Stimulated activated CD8-positive, alpha-beta memory T cell treated with anti-CD3 and anti-CD28 coated beads, Interleukin-4, amount 100 ng/mL, for 48 hours (primary cell): Measurements from ENCODE around the gene HNRNPL.
"Not testable (repeated sequence)": the region's sequence is repeated elsewhere in the genome, so short reads cannot be mapped to it uniquely, and the experiment has no call there.

Experiments
- DNase-seq: peaks from one replicate; pipeline ENCODE4 v3.0.0-alpha.2; 2020

HNRNPL gene

DNA sequence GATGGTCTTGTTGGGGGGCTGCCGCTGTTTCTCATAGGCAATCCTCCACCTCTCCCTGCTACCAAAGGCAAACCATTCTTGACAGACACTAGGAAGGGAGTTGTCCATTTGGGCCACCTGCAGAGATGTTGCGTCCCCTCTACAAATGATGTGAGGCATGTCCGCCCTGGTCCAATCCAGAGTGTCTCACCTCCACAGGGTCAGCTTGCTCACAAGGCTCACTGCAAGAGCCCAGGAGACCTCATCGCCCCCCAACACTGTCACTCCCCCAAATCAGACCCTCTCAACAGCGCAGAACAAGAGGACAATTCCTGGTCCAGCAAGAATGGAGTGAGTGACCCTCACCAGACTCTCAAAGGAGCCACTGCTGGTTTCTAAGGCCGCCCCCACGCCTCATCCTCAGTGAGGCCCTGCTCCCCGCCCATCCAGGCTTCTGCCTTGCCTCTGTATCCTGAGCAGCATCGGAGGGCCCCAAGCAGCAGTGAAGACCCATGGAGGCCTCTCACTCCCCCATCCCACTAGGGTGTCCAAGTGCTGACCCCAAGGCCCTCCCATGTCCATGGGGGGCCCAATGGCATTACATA is 6.5 kb downstream of the HNRNPL start:
- no peak for DNase-seq

DNA sequence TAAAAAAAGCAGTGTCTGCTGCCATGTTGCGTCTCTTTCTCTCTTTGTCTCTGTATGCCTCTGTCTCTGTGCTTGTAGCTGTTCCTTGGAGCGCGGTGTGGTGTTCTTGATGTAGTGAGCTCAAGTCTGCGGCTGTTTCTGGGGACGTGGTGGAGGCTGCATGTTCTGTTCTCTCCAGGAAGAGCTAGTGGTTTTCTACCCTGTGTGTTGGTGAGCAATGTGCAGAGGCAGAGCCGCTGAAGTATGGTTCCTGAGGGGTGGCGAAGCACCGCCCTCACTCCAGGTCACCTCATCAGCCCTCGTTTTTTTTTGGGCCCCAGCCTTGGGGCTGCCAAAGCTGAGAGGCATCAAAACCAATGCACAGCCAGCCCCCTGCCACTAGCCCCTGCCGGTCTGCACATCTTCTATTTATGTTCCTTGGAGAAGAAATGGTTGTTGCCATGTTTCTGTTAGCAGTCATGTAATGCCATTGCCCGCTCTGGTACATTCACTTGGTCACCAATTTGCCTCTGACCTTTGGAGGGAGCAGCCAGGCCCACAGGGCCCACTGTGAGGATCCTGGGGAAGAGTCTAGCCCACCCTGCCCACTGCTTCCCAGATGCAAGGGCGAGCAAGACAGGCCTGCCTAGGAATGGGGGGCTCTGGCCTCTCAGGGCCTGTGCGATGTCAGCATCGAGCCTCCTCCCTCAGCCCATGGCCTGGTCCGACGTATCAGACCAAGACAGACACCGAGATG is 7.2 kb downstream of the HNRNPL start:
- DNase-seq, result peak; percentile 73

DNA sequence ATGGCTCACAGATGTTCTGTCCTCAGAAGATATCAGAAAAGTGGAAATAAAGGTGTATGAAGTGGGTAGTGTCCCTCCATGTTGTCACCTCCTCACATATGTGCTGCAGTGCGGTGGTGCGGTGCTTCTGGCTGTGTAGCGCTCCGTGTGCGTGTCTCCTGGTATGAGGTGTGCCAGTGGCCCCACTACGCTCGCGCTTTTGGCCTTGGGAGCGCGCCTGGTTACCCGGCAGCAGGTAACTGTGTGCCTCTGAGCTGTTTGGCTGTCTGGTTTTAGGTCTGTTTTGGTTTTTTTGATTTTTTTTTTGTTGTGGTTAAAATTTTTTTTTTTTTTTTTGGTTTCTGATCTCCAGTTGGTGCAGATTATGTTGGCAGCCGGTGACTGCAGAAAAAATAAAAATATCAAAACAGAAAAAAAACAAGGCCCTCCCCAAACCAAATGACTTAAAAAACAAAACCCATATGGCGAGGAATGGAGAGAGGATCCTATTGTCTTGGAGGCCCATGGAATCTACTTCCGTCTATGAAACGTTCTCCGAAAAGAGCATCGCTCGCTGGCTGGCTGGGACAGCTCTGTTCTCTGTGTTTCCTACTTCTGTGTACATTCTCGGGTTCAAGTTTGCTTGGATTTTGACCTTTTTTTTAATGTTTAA is 7.9 kb downstream of the HNRNPL start:
- DNase-seq, result no peak

- DNase-seq, result no peak
Observed at GRCh38 chr19:38841180-38841766, 8.5 kb downstream of the HNRNPL start.

- no peak for DNase-seq
Observed at GRCh38 chr19:38840583-38840968, 9.2 kb downstream of the HNRNPL start.

DNA sequence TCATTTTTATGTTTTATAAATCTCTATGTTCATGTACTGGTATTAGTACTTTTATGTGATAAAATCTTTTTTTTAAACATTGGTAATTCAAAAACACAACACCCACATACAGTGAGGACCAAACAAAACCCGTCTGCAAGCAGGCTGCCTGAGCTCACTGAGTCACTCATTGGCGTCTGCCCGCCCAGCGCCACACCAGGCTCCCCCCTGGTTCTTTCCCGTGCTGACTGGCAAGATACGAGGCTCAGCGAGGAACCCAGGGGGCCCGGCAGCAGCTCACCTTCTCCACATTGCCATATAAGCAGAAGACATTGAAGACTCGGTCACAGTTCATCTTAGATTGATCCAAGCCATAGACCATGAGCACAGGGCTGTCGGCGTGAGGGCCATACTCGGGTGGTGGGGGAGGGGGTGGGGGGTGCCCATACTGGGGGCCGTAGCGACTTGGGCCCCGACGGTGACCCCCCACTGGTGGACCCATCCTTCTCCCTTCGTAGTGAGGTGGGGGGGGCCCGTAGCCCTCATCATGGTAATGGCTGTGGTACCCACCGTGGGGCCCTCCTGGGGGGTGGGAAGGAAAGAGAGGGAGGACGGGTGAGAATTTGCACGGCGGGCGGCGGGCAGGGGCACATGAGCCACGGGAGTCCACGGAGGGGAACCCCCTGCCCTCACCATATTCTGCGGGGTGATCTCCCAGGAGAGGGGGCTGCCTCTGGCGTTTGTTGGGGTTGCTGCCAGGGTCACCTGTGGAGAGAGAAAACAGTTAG is 9.8 kb downstream of the HNRNPL start:
- DNase-seq, result peak; percentile 55

- no peak for DNase-seq
Observed at GRCh38 chr19:38838986-38839761, 10.6 kb downstream of the HNRNPL start.

DNA sequence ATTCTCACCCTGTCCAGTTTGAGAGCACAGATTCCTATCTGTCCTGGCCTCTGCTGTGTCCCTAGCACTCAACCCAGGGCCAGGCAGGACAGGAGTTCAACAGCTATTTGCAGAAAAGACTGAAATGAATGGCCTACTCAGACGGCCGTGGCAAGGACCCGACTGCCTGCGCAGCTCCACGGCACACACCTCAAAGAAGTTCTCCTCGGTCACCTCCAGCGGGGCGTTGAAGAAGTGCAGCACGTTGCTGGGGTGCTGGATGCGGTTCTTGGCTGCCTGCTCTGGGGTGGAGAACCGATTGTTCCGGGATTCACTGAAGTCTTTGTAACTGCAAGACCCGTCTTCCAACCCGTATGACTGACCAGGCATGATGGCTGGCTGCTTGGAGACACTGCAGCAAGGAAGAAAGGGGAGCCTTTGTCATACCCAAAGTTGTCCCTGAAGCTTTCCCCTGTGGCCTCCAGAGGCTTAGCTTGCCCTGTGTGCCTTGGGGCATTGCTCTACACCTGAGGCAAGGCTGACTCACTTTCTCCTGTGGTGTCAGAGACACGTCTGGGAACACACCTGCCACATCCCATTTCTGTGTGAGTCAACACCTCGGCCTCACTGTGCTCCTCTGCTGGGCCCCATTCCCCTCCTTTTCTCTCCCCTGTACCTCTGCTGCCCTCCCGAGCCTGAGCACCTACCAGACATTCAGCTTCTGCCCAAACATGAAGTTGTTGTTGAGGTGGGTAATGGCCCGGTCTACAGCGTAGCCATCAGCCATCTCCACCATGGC is 11.4 kb downstream of the HNRNPL start:
- peak; percentile 76 for DNase-seq

DNA sequence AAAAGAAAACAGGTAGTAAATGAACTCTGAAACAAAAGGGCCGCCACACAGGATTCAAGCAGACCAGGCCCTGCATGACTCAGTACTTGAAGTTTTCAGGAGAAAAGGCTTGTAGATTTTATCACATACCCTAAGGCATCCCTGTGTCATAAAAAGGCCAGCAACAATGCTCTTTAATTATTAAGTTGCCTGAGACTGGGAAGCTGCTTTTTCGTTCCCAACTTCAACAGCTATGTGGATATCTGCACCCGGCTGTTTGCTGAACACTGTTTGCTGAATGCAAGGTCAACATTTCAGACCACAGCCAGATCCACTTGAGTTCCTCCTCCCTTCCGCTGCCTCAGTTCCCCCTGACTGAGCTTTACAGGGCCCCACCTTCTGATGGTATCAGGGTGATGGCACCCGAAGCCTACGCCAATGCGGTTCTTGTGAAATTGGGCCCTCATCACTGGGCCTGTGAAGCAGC is 12.1 kb downstream of the HNRNPL start:
- no peak for DNase-seq

DNA sequence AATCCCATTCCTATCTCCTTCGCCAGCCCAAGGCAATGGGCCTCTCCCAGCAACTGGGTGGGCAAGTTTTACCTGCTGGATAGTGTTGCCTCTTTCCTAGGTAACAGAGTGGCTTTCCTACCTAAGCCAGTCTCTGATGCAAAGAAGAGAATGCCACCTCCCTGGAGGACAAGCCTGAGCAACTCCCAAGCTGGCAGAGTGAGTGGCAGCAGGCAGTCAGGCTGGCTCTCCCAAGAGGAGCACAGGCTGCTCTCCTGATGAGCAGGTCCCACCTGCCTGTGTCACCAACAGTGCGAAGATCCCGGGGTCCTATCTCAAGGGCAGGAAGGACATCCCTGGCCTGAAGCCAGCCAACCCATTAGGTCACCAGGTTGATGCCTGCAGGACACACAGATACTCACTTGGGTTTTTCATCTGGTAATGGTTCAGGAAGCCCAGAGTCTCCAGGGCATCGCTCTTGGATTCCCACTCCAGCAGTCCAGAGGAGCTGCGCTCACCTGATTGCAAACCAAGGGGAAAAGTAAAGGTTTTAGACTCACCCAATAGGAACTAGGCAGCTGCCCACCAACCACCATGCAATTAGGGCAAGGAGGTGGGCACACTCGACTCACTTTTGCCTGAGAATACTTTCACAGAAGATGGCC is 12.7 kb downstream of the HNRNPL start:
- no peak for DNase-seq

DNA sequence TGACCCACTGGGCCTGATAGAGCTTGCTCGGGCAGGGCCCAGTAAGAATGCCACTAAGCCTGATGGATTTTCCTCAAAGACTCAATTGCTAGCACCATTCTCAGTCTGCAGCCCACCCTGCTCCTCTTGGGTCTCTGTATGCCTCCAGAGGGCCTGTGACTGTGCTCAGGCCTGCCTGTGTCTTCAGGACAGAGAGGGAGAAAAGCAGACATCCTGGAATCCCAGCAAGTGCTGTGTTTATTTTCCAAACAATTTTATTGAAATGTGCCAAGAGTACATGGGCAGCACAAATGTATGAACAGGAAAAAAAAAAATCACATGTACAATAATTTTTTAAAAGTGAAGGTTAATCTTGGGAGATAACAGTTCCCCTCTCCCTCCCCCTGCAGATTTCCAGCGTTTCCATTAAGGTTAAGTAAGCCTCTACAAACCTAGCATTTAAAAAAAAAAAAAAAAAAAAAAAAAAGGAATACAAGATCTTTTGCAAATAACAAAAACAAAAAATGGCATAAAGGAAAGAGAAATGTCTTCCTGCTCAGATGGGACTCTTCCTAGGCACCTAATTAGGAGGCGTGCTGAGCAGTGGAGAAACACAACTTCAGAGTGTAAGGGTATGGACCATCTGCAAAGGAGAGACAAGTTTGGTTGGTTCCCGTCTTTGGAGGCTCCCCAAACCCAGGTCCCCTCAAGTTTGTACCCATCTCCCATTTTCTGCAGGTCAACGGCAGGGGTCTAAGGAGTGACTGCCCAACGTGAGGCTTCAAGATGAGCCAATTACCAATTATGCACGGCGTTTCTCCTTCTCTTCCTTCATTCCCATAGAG is 13.4 kb downstream of the HNRNPL start:
- DNase-seq, result no peak

DNA sequence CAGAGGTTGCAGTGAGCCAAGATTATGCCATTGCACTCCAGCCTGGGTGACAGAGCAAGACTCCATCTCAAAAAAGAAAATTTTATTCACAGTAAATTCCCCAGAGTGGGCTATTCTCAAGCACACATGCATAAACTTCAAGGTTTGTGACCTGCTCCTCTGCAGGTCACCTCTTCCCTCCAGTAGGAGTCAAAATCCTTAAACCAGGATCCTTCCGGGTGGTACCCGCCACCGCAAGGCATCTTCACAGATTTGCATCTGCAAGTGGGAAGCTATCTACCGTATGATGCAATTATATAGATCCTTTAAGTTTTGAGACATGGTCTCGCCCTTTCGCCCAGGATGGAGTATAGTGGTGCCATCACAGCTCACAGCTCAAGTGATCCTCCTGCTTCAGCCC is 15.2 kb downstream of the HNRNPL start:
- DNase-seq, result no peak

- DNase-seq, result no peak
Observed at GRCh38 chr19:38834104-38834490, 15.7 kb downstream of the HNRNPL start.

- no peak for DNase-seq
Observed at GRCh38 chr19:38833092-38833425, 16.7 kb downstream of the HNRNPL start.

- peak; percentile 57 for DNase-seq
Observed at GRCh38 chr19:38831142-38831605, 18.6 kb downstream of the HNRNPL start.

- DNase-seq, result no peak
Observed at GRCh38 chr19:38830039-38830733, 19.6 kb downstream of the HNRNPL start.

DNA sequence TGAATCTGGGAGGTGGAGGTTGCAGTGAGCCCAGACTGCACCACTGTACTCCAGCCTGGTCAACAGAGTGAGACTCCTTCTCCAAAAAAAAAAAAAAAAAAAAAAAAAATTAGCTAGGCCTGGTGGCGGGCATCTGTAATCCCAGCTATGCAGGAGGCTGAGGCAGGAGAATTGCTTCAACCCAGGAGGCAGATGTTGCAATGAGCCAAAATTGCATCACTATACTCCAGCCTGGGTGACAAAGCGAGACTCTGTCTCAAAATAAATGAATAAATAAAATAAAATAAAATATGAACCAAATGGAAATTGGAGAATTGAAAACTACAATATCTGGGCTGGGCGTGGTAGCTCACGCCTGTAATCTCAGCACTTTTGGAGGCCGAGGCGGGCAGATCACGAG is 20.6 kb downstream of the HNRNPL start:
- DNase-seq, result not testable (repeated sequence)

- DNase-seq, result no peak
Observed at GRCh38 chr19:38826856-38827551, 22.8 kb downstream of the HNRNPL start.

DNA sequence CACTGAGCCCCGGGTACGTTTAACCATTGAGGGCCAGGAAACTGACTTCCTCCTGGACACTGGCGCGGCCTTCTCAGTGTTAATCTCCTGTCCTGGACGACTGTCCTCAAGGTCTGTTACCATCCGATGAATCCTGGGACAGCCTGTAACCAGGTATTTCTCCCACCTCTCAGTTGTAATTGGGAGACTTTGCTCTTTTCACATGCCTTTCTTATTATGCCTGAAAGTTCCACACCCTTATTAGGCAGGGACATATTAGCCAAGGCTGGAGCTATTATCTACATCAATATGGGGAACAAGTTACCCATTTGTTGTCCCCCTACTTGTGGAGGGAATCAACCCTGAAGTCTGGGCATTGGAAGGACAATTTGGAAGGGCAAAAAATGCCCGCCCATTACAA is 23.9 kb downstream of the HNRNPL start:
- DNase-seq, result not testable (repeated sequence)
